ENCODE results near the gene ACSS3.
"Not testable (repeated sequence)": the region's sequence is repeated elsewhere in the genome, so short reads cannot be mapped to it uniquely, and the experiment has no call there.

Gene ACSS3

GRCh38 chr12:81166790-81167189, 88.9 kb downstream of the ACSS3 start:
- no peak for DNase-seq (ENCODE audit: low read depth, low spot score)

- peak; percentile 19 for DNase-seq (ENCODE audit: low read depth, low spot score)
Measured at GRCh38 chr12:81167694-81168093, 89.8 kb downstream of the ACSS3 start.

- DNase-seq (ENCODE audit: low read depth, low spot score): no peak
Measured at GRCh38 chr12:81168445-81168844, 90.6 kb downstream of the ACSS3 start.

- DNase-seq (ENCODE audit: low read depth, low spot score): no peak
Measured at GRCh38 chr12:81170072-81170471, 92.2 kb downstream of the ACSS3 start.

- no peak for DNase-seq (ENCODE audit: low read depth, low spot score)
Measured at GRCh38 chr12:81172851-81173250, 95.0 kb downstream of the ACSS3 start.

GRCh38 chr12:81174664-81175063, 96.8 kb downstream of the ACSS3 start:
- no peak for DNase-seq (ENCODE audit: low read depth, low spot score)

- peak; percentile 3 for DNase-seq (ENCODE audit: low read depth, low spot score)
Measured at GRCh38 chr12:81176796-81177195, 98.9 kb downstream of the ACSS3 start.

- no peak for DNase-seq (ENCODE audit: low read depth, low spot score)
Measured at GRCh38 chr12:81181691-81182090, 103.8 kb downstream of the ACSS3 start.

- no peak for DNase-seq (ENCODE audit: low read depth, low spot score)
Measured at GRCh38 chr12:81187686-81188085, 109.8 kb downstream of the ACSS3 start.

- DNase-seq (ENCODE audit: low read depth, low spot score): no peak
Measured at GRCh38 chr12:81196595-81196994, 118.7 kb downstream of the ACSS3 start.

- DNase-seq (ENCODE audit: low read depth, low spot score): not testable (repeated sequence)
Measured at GRCh38 chr12:81200561-81200960, 122.7 kb downstream of the ACSS3 start.

- DNase-seq (ENCODE audit: low read depth, low spot score): no peak
Measured at GRCh38 chr12:81203671-81204204, 125.9 kb downstream of the ACSS3 start.

- no peak for DNase-seq (ENCODE audit: low read depth, low spot score)
Measured at GRCh38 chr12:81205416-81205815, 127.5 kb downstream of the ACSS3 start.

- DNase-seq (ENCODE audit: low read depth, low spot score): no peak
Measured at GRCh38 chr12:81206429-81206828, 128.6 kb downstream of the ACSS3 start.

- DNase-seq (ENCODE audit: low read depth, low spot score): no peak
Measured at GRCh38 chr12:81207173-81207572, 129.3 kb downstream of the ACSS3 start.

- no peak for DNase-seq (ENCODE audit: low read depth, low spot score)
Measured at GRCh38 chr12:81207664-81208063, 129.8 kb downstream of the ACSS3 start.

GRCh38 chr12:81208187-81208911, 130.5 kb downstream of the ACSS3 start:
- DNase-seq (ENCODE audit: low read depth, low spot score): no peak

GRCh38 chr12:81209012-81209411, 131.1 kb downstream of the ACSS3 start:
- peak; percentile 29 for DNase-seq (ENCODE audit: low read depth, low spot score)

GRCh38 chr12:81209772-81210225, 131.9 kb downstream of the ACSS3 start:
- DNase-seq (ENCODE audit: low read depth, low spot score): peak; percentile 77

- DNase-seq (ENCODE audit: low read depth, low spot score): no peak
Measured at GRCh38 chr12:81211306-81211705, 133.4 kb downstream of the ACSS3 start.

- DNase-seq (ENCODE audit: low read depth, low spot score): no peak
Measured at GRCh38 chr12:81212996-81213696, 135.3 kb downstream of the ACSS3 start.

GRCh38 chr12:81216739-81217138, 138.9 kb downstream of the ACSS3 start:
- DNase-seq (ENCODE audit: low read depth, low spot score): no peak

- no peak for DNase-seq (ENCODE audit: low read depth, low spot score)
Measured at GRCh38 chr12:81221681-81222080, 143.8 kb downstream of the ACSS3 start.
